Measurements from ENCODE around the gene DEFB123. TPM values are rescaled to one million over a fixed set of nuclear protein-coding genes. Genes with fewer than 3 reads are reported as not detected.

Gene DEFB123
- total and polyA plus RNA-seq, 9 of the 15 experiments (the other 6 are each of a cell fraction or from before 2014, with no cell fraction given) = not detected

DNA sequence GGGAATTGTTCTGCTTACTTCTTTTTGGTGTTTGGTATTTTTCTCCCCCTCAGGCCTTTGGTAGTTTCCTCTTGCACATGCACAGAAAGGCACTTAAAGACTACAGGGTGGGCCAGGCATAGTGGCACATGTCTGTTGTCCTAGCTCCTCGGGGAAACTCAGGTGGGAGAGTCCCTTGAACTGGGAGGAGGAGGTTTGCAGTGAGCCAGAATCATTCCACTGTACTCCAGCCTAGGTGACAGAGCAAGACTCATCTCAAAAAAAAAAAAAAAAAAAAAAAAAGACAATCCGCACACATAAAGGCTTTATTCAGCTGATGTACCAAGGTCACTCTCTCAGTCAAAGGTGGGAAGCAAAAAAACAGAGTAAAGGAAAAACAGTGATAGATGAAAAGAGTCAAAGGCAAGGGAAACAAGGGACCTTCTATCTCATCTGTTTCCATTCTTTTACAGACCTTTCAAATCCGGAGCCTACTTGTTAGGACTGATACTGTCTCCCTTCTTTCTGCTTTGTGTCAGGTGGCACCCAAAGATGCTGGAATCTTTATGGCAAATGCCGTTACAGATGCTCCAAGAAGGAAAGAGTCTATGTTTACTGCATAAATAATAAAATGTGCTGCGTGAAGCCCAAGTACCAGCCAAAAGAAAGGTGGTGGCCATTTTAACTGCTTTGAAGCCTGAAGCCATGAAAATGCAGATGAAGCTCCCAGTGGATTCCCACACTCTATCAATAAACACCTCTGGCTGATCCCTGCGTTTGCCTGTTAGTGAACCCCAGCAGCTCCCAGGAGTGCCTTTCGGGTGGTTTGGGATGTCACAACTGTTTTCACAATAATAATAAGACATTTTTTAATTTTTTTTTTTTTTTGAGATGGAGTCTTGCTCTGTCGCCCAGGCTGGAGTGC lies 9.3 kb downstream of the DEFB123 start:
- 0% methylated on average over 7 of the region's 8 CpGs for WGBS (ENCODE audit: insufficient coverage, low coverage, missing lambda C conversion rate)
- Histone ChIP-seq H3K79me2 (ENCODE audit: control insufficient read depth, insufficient read depth, low read length) (no peaks in the 10 kb centered on the region), H3K4me3 (no peak overlapping the region), H3K4me1 (replicated peaks in 1 of 2; ENCODE audit: control insufficient read depth in 2 of 2, insufficient read depth in 2 of 2, low read length in 2 of 2) (peaks cover 0 to 3% of the 10 kb centered on the region in 2 experiments; a peak in 1 of 5 replicates), H2AFZ (ENCODE audit: low read depth, low read length) (no peak overlapping the region), H3K9me1 (ENCODE audit: control insufficient read depth, insufficient read depth, low read length) (no peaks in the 10 kb centered on the region), H3K36me3 (ENCODE audit: control insufficient read depth, insufficient read depth, low read length) (no peaks in the 10 kb centered on the region), H3K27me3 (ENCODE audit: control insufficient read depth in 2 of 2, insufficient read depth in 2 of 2, low read length in 2 of 2) (no peaks in the 10 kb centered on the region; a peak in 1 of 5 replicates), H3K9ac (ENCODE audit: insufficient read depth in 1 of 2, low read depth in 2 of 2, low read length in 2 of 2) (no peak overlapping the region), H3K9me3 (replicated peaks; ENCODE audit: control insufficient read depth, insufficient read depth, low read depth, low read length) (no peaks in the 10 kb centered on the region), H3K27ac (ENCODE audit: extremely low read depth, low read depth, low read length) (no peak overlapping the region), H3K4me2 (ENCODE audit: insufficient read depth, low read length) (no peak overlapping the region), H4K20me1 (replicated peaks; ENCODE audit: control insufficient read depth, insufficient read depth, low read length) (no peaks in the 10 kb centered on the region)
- intact Hi-C loops (cut with micrococcal nuclease) (no loop called here), in situ Hi-C loops (cut with MboI) (no loop called here)
- POLR2A ChIA-PET = interaction anchor here (0.6 to 1.2 kb wide), 3 partner anchors 9 to 109 kb away, joined by 3 to 4 read pairs (median 3); no protein-coding TSS in a partner anchor
- CTCF ChIA-PET (ENCODE audit: low intra/inter-chr PET ratio) = no interaction called here
- BruUV-seq (replicated peaks) = no TSS peak
- DNase-seq (ENCODE audit: extremely low read depth in 1 of 4, low spot score in 3 of 4) (no peak), FAIRE-seq (no peak), ATAC-seq (no peak)
- TF ChIP-seq, protein P1, sequence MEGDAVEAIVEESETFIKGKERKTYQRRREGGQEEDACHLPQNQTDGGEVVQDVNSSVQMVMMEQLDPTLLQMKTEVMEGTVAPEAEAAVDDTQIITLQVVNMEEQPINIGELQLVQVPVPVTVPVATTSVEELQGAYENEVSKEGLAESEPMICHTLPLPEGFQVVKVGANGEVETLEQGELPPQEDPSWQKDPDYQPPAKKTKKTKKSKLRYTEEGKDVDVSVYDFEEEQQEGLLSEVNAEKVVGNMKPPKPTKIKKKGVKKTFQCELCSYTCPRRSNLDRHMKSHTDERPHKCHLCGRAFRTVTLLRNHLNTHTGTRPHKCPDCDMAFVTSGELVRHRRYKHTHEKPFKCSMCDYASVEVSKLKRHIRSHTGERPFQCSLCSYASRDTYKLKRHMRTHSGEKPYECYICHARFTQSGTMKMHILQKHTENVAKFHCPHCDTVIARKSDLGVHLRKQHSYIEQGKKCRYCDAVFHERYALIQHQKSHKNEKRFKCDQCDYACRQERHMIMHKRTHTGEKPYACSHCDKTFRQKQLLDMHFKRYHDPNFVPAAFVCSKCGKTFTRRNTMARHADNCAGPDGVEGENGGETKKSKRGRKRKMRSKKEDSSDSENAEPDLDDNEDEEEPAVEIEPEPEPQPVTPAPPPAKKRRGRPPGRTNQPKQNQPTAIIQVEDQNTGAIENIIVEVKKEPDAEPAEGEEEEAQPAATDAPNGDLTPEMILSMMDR (IDR thresholded peaks at IDR 0.05 in 2 of 3, conservative IDR thresholded peaks at IDR 0.05 in 1 of 3; ENCODE audit: insufficient read depth in 2 of 3, low read depth in 1 of 3, low read length in 3 of 3) = no peak
- TF ChIP-seq CTBP1 (IDR thresholded peaks at IDR 0.05; ENCODE audit: borderline replicate concordance) (no peak), GABPB1 (CRISPR knock-in tag; IDR thresholded peaks at IDR 0.05) (no peak), PRPF4 (IDR thresholded peaks at IDR 0.05; ENCODE audit: insufficient read depth, low read depth, low read length, poor library complexity, severe bottlenecking) (no peak), ZNF644 (tag; IDR thresholded peaks at IDR 0.05; ENCODE audit: low read depth) (no peak), PTBP1 (IDR thresholded peaks at IDR 0.05; ENCODE audit: low read depth, low read length) (no peak), ZNF780A (CRISPR knock-in tag; IDR thresholded peaks at IDR 0.05) (no peak), ETV5 (CRISPR knock-in tag; IDR thresholded peaks at IDR 0.05; ENCODE audit: low read depth) (no peak)
- TF ChIP-seq, protein P2, sequence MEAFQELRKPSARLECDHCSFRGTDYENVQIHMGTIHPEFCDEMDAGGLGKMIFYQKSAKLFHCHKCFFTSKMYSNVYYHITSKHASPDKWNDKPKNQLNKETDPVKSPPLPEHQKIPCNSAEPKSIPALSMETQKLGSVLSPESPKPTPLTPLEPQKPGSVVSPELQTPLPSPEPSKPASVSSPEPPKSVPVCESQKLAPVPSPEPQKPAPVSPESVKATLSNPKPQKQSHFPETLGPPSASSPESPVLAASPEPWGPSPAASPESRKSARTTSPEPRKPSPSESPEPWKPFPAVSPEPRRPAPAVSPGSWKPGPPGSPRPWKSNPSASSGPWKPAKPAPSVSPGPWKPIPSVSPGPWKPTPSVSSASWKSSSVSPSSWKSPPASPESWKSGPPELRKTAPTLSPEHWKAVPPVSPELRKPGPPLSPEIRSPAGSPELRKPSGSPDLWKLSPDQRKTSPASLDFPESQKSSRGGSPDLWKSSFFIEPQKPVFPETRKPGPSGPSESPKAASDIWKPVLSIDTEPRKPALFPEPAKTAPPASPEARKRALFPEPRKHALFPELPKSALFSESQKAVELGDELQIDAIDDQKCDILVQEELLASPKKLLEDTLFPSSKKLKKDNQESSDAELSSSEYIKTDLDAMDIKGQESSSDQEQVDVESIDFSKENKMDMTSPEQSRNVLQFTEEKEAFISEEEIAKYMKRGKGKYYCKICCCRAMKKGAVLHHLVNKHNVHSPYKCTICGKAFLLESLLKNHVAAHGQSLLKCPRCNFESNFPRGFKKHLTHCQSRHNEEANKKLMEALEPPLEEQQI (IDR thresholded peaks at IDR 0.05) = no peak
- TF ChIP-seq, protein P3, sequence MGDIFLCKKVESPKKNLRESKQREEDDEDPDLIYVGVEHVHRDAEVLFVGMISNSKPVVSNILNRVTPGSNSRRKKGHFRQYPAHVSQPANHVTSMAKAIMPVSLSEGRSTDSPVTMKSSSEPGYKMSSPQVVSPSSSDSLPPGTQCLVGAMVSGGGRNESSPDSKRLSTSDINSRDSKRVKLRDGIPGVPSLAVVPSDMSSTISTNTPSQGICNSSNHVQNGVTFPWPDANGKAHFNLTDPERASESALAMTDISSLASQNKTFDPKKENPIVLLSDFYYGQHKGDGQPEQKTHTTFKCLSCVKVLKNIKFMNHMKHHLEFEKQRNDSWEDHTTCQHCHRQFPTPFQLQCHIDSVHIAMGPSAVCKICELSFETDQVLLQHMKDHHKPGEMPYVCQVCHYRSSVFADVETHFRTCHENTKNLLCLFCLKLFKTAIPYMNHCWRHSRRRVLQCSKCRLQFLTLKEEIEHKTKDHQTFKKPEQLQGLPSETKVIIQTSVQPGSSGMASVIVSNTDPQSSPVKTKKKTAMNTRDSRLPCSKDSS (IDR thresholded peaks at IDR 0.05; ENCODE audit: low read depth, partially characterized antibody) = no peak

Measured in K562 (cell line).